Right lobe of liver (tissue), 6 donors: ENCODE results near the gene LPO. TPM values are rescaled to one million over a fixed set of nuclear protein-coding genes. Genes with fewer than 3 reads are reported as not detected.

ENCODE experiments used
- ATAC-seq, 4 donors: fragments of 200-7000 bp; cut with Tn5 transposase; one replicate each; pipeline ENCODE4 v1.9.1; 2020; ENCODE audit warnings: mild to moderate bottlenecking in 4 of 4, moderate library complexity in 4 of 4
- DNase-seq, 3 donors: peaks; one replicate each; pipeline ENCODE4 v3.0.0-alpha.2; 2020
- H3K27ac ChIP-seq, 3 donors: fragments of 200-600 bp; one replicate each; pipeline ENCODE4 v1.8.0; 2022
- H3K27me3 ChIP-seq, 2 donors: fragments of 200-600 bp; one replicate each; pipeline ENCODE4 v1.8.0; 2022
- H3K36me3 ChIP-seq, 4 donors: fragments of 200-600 bp; sonication (generic) in 1 of 4; one replicate each; pipeline versions ENCODE4 v1.5.1 to v1.8.0; 2017 to 2022; ENCODE audit warnings: control low read depth in 1 of 4
- H3K4me1 ChIP-seq, 4 donors: fragments of 200-600 bp; sonication (generic) in 1 of 4; one replicate each; pipeline versions ENCODE4 v1.5.1 to v1.8.0; 2017 to 2022; ENCODE audit warnings: control low read depth in 1 of 4
- H3K4me3 ChIP-seq, 3 donors: fragments of 200-600 bp; one replicate each; pipeline ENCODE4 v1.8.0; 2022
- H3K9me3 ChIP-seq, 4 donors: fragments of 200-600 bp; sonication (generic) in 1 of 4; one replicate each; pipeline versions ENCODE4 v1.5.1 to v1.8.0; 2017 to 2022; ENCODE audit warnings: control low read depth in 1 of 4
- CTCF ChIP-seq, 4 donors: fragments of 200-600 bp in 3 of 4; fragments of 450-650 bp in 1 of 4; IDR thresholded peaks; one replicate each; pipeline versions ENCODE4 v1.5.1 to v1.8.0; 2016 to 2022; ENCODE audit warnings: antibody characterized with exemption in 4 of 4, mild to moderate bottlenecking in 2 of 4
- POLR2A ChIP-seq: fragments of 450-650 bp; IDR thresholded peaks from one replicate; pipeline ENCODE4 v1.6.1; 2017; ENCODE audit warnings: antibody characterized with exemption, mild to moderate bottlenecking
- WGBS: methylation state at CpG from one replicate; pipeline ENCODE4 v1.1.6; 2018; ENCODE audit warnings: low coverage, low lambda C conversion rate; ENCODE audit not compliant: insufficient coverage; ENCODE audit errors: missing lambda C conversion rate; 5-methylcytosine and 5-hydroxymethylcytosine counted together
- intact Hi-C, 2 donors: fragments of 100-400 bp; cut with DNase I; formaldehyde crosslinking; loops; one replicate each; pipeline versions ENCODE4 v1.11.2 to v1.14.1; 2022
- total RNA-seq, 6 experiments: library from RNA; depleted of rRNA in 2 of 6; stranded (reverse); fragments of >200 nt in 2 of 6; fragmentation: NEBNext Ultra II Directional in 3 of 6; extraction: Animal tissue kit (Norgen Biotek cat#: 25700) in 3 of 6; gene quantifications; one replicate each; pipeline versions ENCODE4 v1.1.0 to v1.2.4, GENCODE V29; 2016 to 2023
- donor health status: DM: no; HTN: yes; CAD: no.
- donor health status: DM: no; HTN: no; CAD: no.
- donor health status: DM: no; HTN: no; CAD: no.
- donor health status: DM: no; HTN: yes; CAD: no.
- donor health status: DM: no; HTN: yes; CAD: no.

Gene LPO
- total RNA-seq, 6 experiments from 2014 or later = not detected

GRCh38 chr17:58272367-58273280 lies 34.2 kb downstream of the LPO start:
- Histone ChIP-seq H3K36me3 (no peaks in the 10 kb centered on the region), H3K4me3 (no peak overlapping the region), H3K9me3 (no peaks in the 10 kb centered on the region), H3K27ac (no peak overlapping the region), H3K27me3 (no peaks in the 10 kb centered on the region), H3K4me1 (no peaks in the 10 kb centered on the region)
- ATAC-seq (no peak), DNase-seq (no peak)
- TF ChIP-seq CTCF (IDR thresholded peaks at IDR 0.05) (no peak), POLR2A (no peak)
- 59% methylated on average over 6 of the region's 12 CpGs for WGBS
- intact Hi-C loops = no loop called here

GRCh38 chr17:58273453-58274104 lies 35.2 kb downstream of the LPO start:
- ATAC-seq (no peak), DNase-seq (no peak)
- intact Hi-C loops = no loop called here
- Histone ChIP-seq H3K9me3 (no peaks in the 10 kb centered on the region), H3K27ac (no peak overlapping the region), H3K36me3 (no peaks in the 10 kb centered on the region), H3K27me3 (no peaks in the 10 kb centered on the region), H3K4me3 (no peak overlapping the region), H3K4me1 (peaks cover 0 to under 1% (median 0%) of the 10 kb centered on the region in 4 donors)
- TF ChIP-seq CTCF (IDR thresholded peaks at IDR 0.05) = no peak
- no peak for TF ChIP-seq POLR2A
- WGBS = 60% methylated on average over 9 of the region's 15 CpGs

- Histone ChIP-seq H3K27me3 (no peaks in the 10 kb centered on the region), H3K9me3 (no peaks in the 10 kb centered on the region), H3K4me3 (no peak overlapping the region), H3K4me1 (peaks cover 0 to 10% (median 0%) of the 10 kb centered on the region in 4 donors), H3K36me3 (no peaks in the 10 kb centered on the region), H3K27ac (no peak overlapping the region)
- ATAC-seq (no peak), DNase-seq (no peak)
- no CpG with 5 or more reads among the region's 10 CpGs for WGBS
- TF ChIP-seq CTCF (IDR thresholded peaks at IDR 0.05) (no peak), POLR2A (no peak)
- intact Hi-C loops = no loop called here
Measured at GRCh38 chr17:58275417-58275816, 37.0 kb downstream of the LPO start.

DNA sequence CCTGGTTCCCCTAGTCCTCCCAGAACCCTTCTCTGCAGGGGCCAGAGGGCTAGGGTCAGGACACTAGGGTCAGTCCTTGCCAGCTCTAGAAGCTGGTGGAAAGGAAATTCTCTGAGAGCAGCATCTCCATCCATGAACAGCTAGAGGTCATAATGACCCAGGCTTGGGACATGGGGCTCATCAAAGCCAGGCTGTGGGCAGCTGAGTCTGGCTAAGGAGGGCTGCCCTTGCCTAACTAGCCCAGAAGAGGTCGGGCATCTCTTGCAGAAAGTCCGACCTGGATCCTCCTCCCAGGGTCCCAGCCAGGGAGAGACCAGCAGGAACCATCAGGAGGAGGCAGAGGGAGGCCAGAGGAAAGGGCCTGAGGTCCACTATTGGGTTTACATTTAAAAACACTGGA lies 38.0 kb downstream of the LPO start:
- Histone ChIP-seq H3K4me3 (no peak overlapping the region), H3K27ac (no peak overlapping the region), H3K27me3 (no peaks in the 10 kb centered on the region), H3K36me3 (no peaks in the 10 kb centered on the region), H3K9me3 (no peaks in the 10 kb centered on the region), H3K4me1 (peaks cover 0 to 10% (median 0%) of the 10 kb centered on the region in 4 donors)
- WGBS = 25% methylated on average over 2 of the region's 2 CpGs
- intact Hi-C loops = no loop called here
- DNase-seq = no peak
- no peak for ATAC-seq
- no peak for TF ChIP-seq CTCF (IDR thresholded peaks at IDR 0.05)
- no peak for TF ChIP-seq POLR2A
